ENCODE results near the gene LTF.
"Not testable (repeated sequence)": the region's sequence is repeated elsewhere in the genome, so short reads cannot be mapped to it uniquely, and the experiment has no call there.

LTF gene

GRCh38 chr3:46409739-46410489 lies 54.8 kb downstream of the LTF start:
- no peak for DNase-seq

GRCh38 chr3:46408853-46409252 lies 55.9 kb downstream of the LTF start:
- DNase-seq, result no peak

- DNase-seq, result no peak
Observed at GRCh38 chr3:46407970-46408369, 56.7 kb downstream of the LTF start.

- DNase-seq, result peak; percentile 49
Observed at GRCh38 chr3:46406788-46407611, 57.7 kb downstream of the LTF start, which contains the start of the genes CCR5AS and CCRL2. TSS of gene CCR5AS (minus strand) at chr3:46407066. TSS of gene CCRL2 (plus strand) at chr3:46407259. CDS start at chr3:46408080, 821 bp downstream.

- no peak for DNase-seq
Observed at GRCh38 chr3:46406443-46406787, 58.3 kb downstream of the LTF start.

DNA sequence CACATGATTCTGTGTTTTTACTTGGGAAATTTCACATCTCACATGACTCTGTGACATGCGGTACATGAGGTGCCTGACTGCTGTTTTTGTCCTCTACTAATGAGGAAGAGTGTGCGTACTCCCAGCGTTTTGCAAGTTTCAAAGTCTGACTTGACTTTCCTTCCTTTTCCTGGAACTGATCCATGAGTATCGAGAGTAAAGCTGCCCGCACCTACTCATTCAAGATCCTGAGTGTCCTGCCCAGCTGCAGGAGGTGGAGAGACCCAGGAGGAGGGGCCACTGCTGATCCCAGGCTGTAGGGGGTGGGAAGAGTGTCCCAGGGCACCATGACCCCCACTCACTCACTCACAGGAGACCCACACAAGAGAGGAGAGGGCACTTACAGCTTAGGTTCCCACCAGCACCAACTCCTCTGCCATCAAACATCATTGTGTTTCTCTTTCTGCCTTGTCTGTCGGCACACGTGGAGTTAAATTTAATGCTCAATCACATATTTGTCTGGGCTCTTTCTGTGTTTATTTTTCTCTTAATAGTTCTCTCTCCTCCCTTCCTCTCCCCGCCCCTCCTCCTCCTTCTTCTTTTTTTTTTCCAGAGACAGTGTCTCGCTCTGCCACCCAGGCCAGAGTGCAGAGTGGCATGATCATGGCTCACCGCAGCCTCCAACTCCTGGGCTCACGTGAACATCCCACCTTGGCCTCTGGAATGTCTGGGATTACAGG lies 59.2 kb downstream of the LTF start:
- DNase-seq, result no peak

- DNase-seq, result not testable (repeated sequence)
Observed at GRCh38 chr3:46402902-46403301, 61.8 kb downstream of the LTF start.

GRCh38 chr3:46401579-46401978 lies 63.1 kb downstream of the LTF start:
- DNase-seq, result no peak

GRCh38 chr3:46400846-46401245 lies 63.9 kb downstream of the LTF start:
- no peak for DNase-seq

DNA sequence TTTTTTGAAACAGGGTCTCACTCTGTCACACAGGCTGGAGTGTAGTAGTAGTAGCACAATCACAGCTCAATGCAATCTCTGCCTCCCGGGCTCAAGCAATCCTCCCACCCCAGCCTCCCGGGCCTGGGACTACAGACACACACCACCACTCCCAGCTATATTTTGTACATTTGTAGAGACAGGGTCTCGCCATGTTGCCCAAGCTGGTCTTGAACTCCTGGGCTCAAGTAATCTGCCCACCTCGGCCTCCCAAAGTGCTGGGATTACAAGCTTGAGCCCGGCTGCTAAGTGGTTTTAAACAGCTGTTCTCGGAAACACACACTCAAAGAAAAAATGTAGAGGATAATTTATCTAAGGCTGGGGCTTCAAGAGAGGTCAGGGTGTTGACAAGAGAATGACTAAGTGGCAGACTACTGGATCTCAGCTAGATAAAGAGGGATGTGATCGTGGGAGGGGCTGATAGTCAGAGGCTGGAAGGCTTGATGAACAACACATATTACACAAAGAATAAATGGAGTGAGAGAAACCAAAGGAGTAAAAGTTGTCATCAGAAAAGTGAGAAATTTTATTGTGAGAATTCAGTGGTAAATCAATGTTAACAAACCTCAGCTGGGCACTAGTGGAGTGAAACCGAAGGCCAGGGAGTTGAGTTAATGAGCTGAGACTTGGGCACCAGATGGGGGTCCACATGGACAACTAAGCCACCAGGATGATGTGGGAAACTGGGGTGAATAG lies 64.5 kb downstream of the LTF start:
- DNase-seq, result no peak

GRCh38 chr3:46399557-46399956 lies 65.1 kb downstream of the LTF start:
- no peak for DNase-seq

GRCh38 chr3:46399098-46399497 lies 65.6 kb downstream of the LTF start:
- DNase-seq, result no peak

- no peak for DNase-seq
Observed at GRCh38 chr3:46398186-46398955, 66.3 kb downstream of the LTF start.

DNA sequence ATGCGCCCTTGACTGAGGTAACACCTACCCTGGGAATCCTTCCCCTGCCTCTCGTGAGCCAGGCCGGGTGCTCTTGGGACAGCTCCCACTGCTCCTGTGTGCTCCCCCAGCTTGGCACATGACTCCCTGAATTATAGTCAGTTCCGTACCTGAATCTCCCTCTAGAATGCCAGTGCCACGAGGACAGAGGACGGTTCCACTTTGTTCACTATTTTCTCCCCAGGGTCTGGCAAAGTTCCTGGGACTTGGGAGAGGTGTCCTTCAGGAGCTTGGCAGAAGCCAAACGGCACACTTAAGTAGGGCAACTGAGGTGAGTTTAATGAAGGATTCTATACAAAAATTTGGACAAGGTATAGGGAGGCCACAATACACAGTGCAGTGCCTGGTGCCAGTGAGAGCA lies 67.6 kb downstream of the LTF start:
- no peak for DNase-seq

DNA sequence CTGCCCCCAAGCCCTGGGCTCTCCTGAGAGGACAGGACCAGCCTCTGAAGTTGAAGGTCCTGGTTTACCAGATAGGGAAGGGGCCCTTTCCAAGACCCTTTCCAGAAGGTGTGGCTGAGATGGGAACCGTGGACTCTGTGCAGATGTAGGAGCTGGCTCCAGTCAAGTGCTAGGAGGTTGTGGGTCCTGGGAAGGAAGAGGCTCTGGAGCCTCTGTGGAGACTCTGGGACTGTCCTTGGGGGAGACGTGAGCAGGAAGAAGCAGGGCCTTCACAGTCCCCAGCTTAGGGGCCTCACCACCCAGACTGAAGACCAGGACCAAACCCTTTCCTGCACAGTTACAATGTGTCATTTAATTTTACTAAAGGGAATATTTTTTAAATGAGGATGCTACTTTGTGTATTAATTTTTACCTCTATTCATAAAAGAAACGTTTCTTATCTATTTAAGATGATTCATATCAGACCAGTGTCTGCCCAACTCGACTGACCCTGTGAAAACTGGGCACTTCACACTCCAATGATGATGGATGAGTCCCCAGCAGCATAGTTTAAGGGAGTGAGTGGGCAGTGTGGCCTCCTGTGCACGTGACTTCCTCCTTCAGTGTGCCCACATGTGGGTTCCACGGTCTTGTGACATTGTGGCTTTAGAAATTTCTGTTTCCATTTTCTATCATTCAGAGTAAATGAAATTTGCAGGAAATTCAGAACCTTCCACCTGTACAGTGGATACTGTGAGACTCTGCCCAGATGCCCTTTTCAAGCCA lies 68.8 kb downstream of the LTF start:
- no peak for DNase-seq

DNA sequence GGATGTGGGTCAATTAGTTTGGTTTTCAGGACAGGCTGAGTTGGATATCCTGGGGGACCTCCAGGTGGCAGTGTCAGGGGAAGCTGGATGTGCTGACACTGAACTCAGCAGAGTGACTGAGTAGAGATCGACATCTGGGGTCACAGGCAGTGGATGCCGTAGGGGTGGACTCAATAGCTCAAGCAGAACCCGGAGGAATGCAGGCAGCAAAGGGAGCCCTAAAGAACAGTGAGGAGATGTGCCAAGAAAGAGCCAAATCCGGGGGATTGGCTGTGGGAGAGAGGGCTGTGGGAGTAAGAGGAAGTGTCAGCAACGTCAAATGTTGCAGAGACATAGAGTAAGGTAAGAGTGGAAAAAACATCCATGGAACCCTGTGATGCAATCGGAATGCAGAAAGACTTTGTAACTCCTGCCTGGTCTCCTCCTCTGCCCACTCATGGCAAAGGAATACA lies 69.5 kb downstream of the LTF start:
- no peak for DNase-seq

DNA sequence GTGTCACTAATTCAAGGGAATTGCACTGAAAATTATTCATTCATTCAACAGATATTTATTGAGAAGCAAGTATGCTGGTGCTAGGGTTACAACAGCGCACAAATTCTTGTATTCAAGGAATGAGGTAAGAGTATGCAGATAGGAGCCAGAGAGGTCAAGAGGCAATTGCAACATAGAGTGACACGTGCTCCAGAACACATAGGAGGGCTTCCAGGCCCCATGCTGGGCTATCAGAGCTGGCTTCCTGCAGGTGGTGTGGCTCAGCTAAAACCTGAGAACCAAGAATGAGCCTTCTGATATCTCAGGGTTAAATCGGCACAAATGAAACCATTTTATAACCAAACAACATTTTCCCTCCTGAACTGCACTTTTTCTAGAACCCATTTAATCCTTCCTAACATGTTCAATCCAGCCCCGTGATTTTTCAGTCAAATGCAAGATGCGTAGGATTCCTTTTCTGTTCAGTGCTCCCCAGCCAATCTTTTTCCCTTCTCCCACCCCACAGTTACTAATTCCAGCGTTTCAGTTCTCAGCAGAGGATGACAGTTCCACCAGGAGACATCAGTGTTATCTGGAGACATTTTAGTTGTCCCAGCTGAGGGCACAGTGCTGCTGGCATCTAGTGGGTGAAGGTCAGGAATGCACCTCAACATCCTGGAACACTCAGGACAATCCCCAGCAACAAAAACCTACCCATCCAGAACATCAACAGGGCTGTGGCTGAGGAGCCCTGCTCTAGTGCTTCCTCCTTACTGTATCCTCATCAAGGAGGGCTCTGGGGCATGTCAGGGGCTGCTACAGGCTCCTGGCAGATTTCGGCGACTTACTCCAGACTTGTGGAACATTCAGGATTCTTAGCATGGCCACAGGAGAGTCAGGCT lies 70.9 kb downstream of the LTF start:
- no peak for DNase-seq

- no peak for DNase-seq
Observed at GRCh38 chr3:46393011-46393410, 71.7 kb downstream of the LTF start.

- DNase-seq, result not testable (repeated sequence)
Observed at GRCh38 chr3:46391526-46391925, 73.2 kb downstream of the LTF start.

- DNase-seq, result no peak
Observed at GRCh38 chr3:46389306-46389705, 75.4 kb downstream of the LTF start.
